Astrocyte (in vitro differentiated cells and primary cell): ENCODE data around the gene VRK3. TPM values are rescaled to one million over a fixed set of nuclear protein-coding genes. Genes with fewer than 3 reads are reported as not detected.

Source experiments
- DNase-seq: peaks from one replicate; pipeline ENCODE4 v3.0.0-alpha.2; 2010; ENCODE audit warnings: low read depth
- FAIRE-seq: peaks from 2 replicates; lab custom pipeline; 2011; peaks lifted over from hg19 to GRCh38; lab: Jason Lieb, UNC
- H2AFZ ChIP-seq: 2 replicates; pipeline ENCODE4 v1.6.0; 2012; ENCODE audit warnings: low read depth, low read length, inconsistent platforms
- H3K27ac ChIP-seq: 2 replicates; pipeline ENCODE4 v1.5.1; 2011; ENCODE audit warnings: low read depth, low read length, inconsistent platforms
- H3K27me3 ChIP-seq: 2 replicates; pipeline ENCODE4 v1.6.0; 2011; ENCODE audit warnings: low read length, inconsistent platforms; ENCODE audit not compliant: insufficient read depth
- H3K36me3 ChIP-seq: 2 replicates; pipeline ENCODE4 v1.5.1; 2011; ENCODE audit warnings: low read length, inconsistent platforms; ENCODE audit not compliant: insufficient read depth
- H3K4me1 ChIP-seq: 2 replicates; pipeline ENCODE4 v1.5.1; 2011; ENCODE audit warnings: low read length, inconsistent platforms; ENCODE audit not compliant: insufficient read depth
- H3K4me2 ChIP-seq: 2 replicates; pipeline ENCODE4 v1.6.0; 2012; ENCODE audit warnings: low read length, inconsistent platforms
- H3K4me3 ChIP-seq: 2 replicates; pipeline ENCODE4 v1.5.1; 2011; ENCODE audit warnings: low read depth, mild to moderate bottlenecking, low read length, inconsistent platforms; ENCODE audit not compliant: insufficient read depth
- H3K79me2 ChIP-seq: 2 replicates; pipeline ENCODE4 v1.6.0; 2012; ENCODE audit warnings: mild to moderate bottlenecking, low read length, inconsistent platforms; ENCODE audit not compliant: insufficient read depth
- H3K9ac ChIP-seq: 2 replicates; pipeline ENCODE4 v1.6.0; 2012; ENCODE audit warnings: mild to moderate bottlenecking, low read length, inconsistent platforms
- H3K9me3 ChIP-seq: 2 replicates; pipeline ENCODE4 v1.5.1; 2012; ENCODE audit warnings: low read depth, mild to moderate bottlenecking, low read length, inconsistent platforms; ENCODE audit not compliant: insufficient read depth
- H4K20me1 ChIP-seq: 2 replicates; pipeline ENCODE4 v1.6.0; 2012; ENCODE audit warnings: low read length, inconsistent platforms; ENCODE audit not compliant: insufficient read depth
- H3K27ac Mint-ChIP-seq: one replicate; pipeline ENCODE4 v1.8.0; 2021; ENCODE audit warnings: mild to moderate bottlenecking, mixed read lengths; ENCODE audit not compliant: unreplicated experiment
- H3K27me3 Mint-ChIP-seq: one replicate; pipeline ENCODE4 v1.8.0; 2021; ENCODE audit warnings: low read depth, mixed read lengths; ENCODE audit not compliant: unreplicated experiment
- H3K36me3 Mint-ChIP-seq: one replicate; pipeline ENCODE4 v1.8.0; 2021; ENCODE audit warnings: low read depth, mixed read lengths; ENCODE audit not compliant: unreplicated experiment
- H3K4me1 Mint-ChIP-seq: one replicate; pipeline ENCODE4 v1.8.0; 2021; ENCODE audit warnings: low read depth, mixed read lengths; ENCODE audit not compliant: unreplicated experiment
- H3K4me3 Mint-ChIP-seq: one replicate; pipeline ENCODE4 v1.8.0; 2021; ENCODE audit warnings: mild to moderate bottlenecking, moderate library complexity, mixed read lengths; ENCODE audit not compliant: unreplicated experiment
- H3K9me3 Mint-ChIP-seq: one replicate; pipeline ENCODE4 v1.8.0; 2021; ENCODE audit warnings: mild to moderate bottlenecking, mixed read lengths; ENCODE audit not compliant: unreplicated experiment
- CTCF ChIP-seq: IDR thresholded peaks from 2 replicates; pipeline ENCODE4 v1.5.1; 2011; ENCODE audit warnings: low read depth, mild to moderate bottlenecking, inconsistent platforms, low read length, moderate library complexity; ENCODE audit not compliant: insufficient read depth
- EZH2 ChIP-seq: IDR thresholded peaks from 2 replicates; pipeline ENCODE4 v1.6.1; 2012; ENCODE audit warnings: mild to moderate bottlenecking, low read length, inconsistent platforms; ENCODE audit not compliant: insufficient read depth
- total RNA-seq: library from RNA; stranded (reverse); gene quantifications from 2 replicates; pipeline ENCODE4 v1.2.1, GENCODE V29; 2021

VRK3 gene
- total RNA-seq, 1 donor from 2014 or later, result 33.0 TPM

GRCh38 chr19:49952479-49952836 lies 72.7 kb downstream of the VRK3 start:
- Mint-ChIP-seq H3K4me1 (no peaks in the 10 kb centered on the region), H3K4me3 (no peak overlapping the region), H3K36me3 (no peaks in the 10 kb centered on the region), H3K9me3 (peaks cover 9% of the 10 kb centered on the region), H3K27ac (no peak overlapping the region), H3K27me3 (peaks cover 14% of the 10 kb centered on the region)
- no peak overlapping the region for H3K9ac ChIP-seq
- H4K20me1 ChIP-seq, result no peaks in the 10 kb centered on the region
- H3K4me2 ChIP-seq, result no peak overlapping the region
- H3K36me3 ChIP-seq, result no peaks in the 10 kb centered on the region
- peaks cover 3% of the 10 kb centered on the region for H3K27me3 ChIP-seq
- FAIRE-seq, result no peak
- H3K27ac ChIP-seq, result no peak overlapping the region
- H3K9me3 ChIP-seq, result no peaks in the 10 kb centered on the region
- H3K79me2 ChIP-seq, result no peaks in the 10 kb centered on the region
- H3K4me3 ChIP-seq, result no peak overlapping the region
- H3K4me1 ChIP-seq, result no peaks in the 10 kb centered on the region
- H2AFZ ChIP-seq, result no peak overlapping the region
- DNase-seq, result no peak
- TF ChIP-seq EZH2 (no peak), CTCF (no peak)

- Mint-ChIP-seq H3K27ac (no peak overlapping the region), H3K27me3 (peaks cover 16% of the 10 kb centered on the region), H3K4me3 (no peak overlapping the region), H3K36me3 (no peaks in the 10 kb centered on the region), H3K4me1 (no peaks in the 10 kb centered on the region), H3K9me3 (peaks cover 9% of the 10 kb centered on the region)
- Histone ChIP-seq H3K36me3 (no peaks in the 10 kb centered on the region), H3K4me2 (no peak overlapping the region), H3K79me2 (no peaks in the 10 kb centered on the region), H3K4me1 (no peaks in the 10 kb centered on the region), H4K20me1 (no peaks in the 10 kb centered on the region), H3K27ac (no peak overlapping the region), H3K4me3 (no peak overlapping the region), H3K9me3 (no peaks in the 10 kb centered on the region), H3K9ac (no peak overlapping the region), H3K27me3 (peaks cover 3% of the 10 kb centered on the region), H2AFZ (no peak overlapping the region)
- no peak for TF ChIP-seq CTCF
- no peak for TF ChIP-seq EZH2
- no peak for FAIRE-seq
- DNase-seq, result no peak
Observed at GRCh38 chr19:49951806-49952478, 73.2 kb downstream of the VRK3 start.

DNA sequence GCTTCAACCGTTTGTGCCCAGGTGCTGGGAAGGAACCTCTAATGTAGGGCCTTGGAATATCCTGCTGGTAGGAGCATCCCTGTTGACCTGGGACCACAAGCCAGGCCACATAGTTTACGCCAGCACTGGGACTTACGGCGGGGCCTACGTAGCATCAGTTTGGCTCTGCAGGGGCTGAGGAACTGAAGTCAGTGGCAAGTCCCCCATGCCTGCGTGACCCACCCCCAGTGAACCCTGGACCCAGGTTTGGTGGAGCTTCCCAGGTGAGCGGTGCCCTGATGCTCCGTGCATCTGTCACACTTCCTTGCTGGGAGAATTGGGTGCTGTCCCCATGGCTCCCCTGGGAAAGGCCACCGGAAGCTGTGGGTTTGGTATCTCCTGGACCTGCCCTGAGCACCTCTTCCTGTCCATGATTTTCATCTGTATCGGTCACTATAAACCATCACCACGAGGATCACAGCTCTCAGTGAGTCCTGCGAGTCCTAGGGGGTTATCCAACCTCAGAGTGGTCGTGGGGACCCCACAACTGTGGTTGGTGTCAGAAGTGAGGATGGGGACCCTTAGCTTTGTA lies 74.1 kb downstream of the VRK3 start:
- Histone ChIP-seq H3K4me1 (no peaks in the 10 kb centered on the region), H2AFZ (no peak overlapping the region), H3K36me3 (no peaks in the 10 kb centered on the region), H4K20me1 (no peaks in the 10 kb centered on the region), H3K27ac (no peak overlapping the region), H3K79me2 (no peaks in the 10 kb centered on the region), H3K4me2 (no peak overlapping the region), H3K9ac (no peak overlapping the region), H3K27me3 (peaks cover 3% of the 10 kb centered on the region), H3K9me3 (no peaks in the 10 kb centered on the region), H3K4me3 (no peak overlapping the region)
- Mint-ChIP-seq H3K27ac (no peak overlapping the region), H3K27me3 (peaks cover 20% of the 10 kb centered on the region), H3K4me3 (no peak overlapping the region), H3K4me1 (no peaks in the 10 kb centered on the region), H3K9me3 (peaks cover 9% of the 10 kb centered on the region), H3K36me3 (no peaks in the 10 kb centered on the region)
- no peak for TF ChIP-seq CTCF
- TF ChIP-seq EZH2, result no peak
- DNase-seq, result no peak
- no peak for FAIRE-seq
